MM.1S (cell line): ENCODE results near the gene UTP20.

Experiments used
- DNase-seq: peaks from one replicate; pipeline ENCODE4 v3.0.0-alpha.2; 2015
- H2AFZ ChIP-seq: fragments of 300-600 bp; sonication (generic); 2 replicates; pipeline ENCODE4 v1.6.0; 2016; ENCODE audit warnings: antibody characterized with exemption, low read length
- H3F3A ChIP-seq: fragments of 300-600 bp; sonication (generic); 2 replicates; pipeline ENCODE4 v1.6.1; 2016; ENCODE audit warnings: mild to moderate bottlenecking, antibody characterized with exemption, low read length, moderate library complexity, mixed read lengths; ENCODE audit not compliant: insufficient read depth
- H3K27ac ChIP-seq: fragments of 300-600 bp; sonication (generic); 2 replicates; pipeline ENCODE4 v1.5.1; 2016; ENCODE audit warnings: mild to moderate bottlenecking, low read length
- H3K27me3 ChIP-seq: fragments of 300-600 bp; sonication (generic); replicated peaks from 2 replicates; pipeline ENCODE4 v1.6.0; 2016; ENCODE audit warnings: low read length; ENCODE audit not compliant: insufficient read depth
- H3K36me3 ChIP-seq: fragments of 300-600 bp; sonication (generic); replicated peaks from 2 replicates; pipeline ENCODE4 v1.6.1; 2016; ENCODE audit warnings: mild to moderate bottlenecking, low read length, mixed read lengths; ENCODE audit not compliant: insufficient read depth
- H3K4me1 ChIP-seq: fragments of 300-600 bp; sonication (generic); 2 replicates; pipeline ENCODE4 v1.6.1; 2016; ENCODE audit warnings: low read length, mixed read lengths
- H3K4me2 ChIP-seq: fragments of 300-600 bp; sonication (generic); 2 replicates; pipeline ENCODE4 v1.6.0; 2016; ENCODE audit warnings: low read depth, low read length
- H3K4me3 ChIP-seq: fragments of 300-600 bp; sonication (generic); 2 replicates; pipeline ENCODE4 v1.5.1; 2016; ENCODE audit warnings: low read length, mixed read lengths
- H3K79me2 ChIP-seq: fragments of 300-600 bp; sonication (generic); 2 replicates; pipeline ENCODE4 v1.6.1; 2016; ENCODE audit warnings: mixed run types, low read length, mixed read lengths
- H3K9ac ChIP-seq: fragments of 300-600 bp; sonication (generic); 2 replicates; pipeline ENCODE4 v1.6.1; 2016; ENCODE audit warnings: low read length, mixed read lengths
- H3K9me2 ChIP-seq: fragments of 300-600 bp; sonication (generic); replicated peaks from 2 replicates; pipeline ENCODE4 v1.6.1; 2016; ENCODE audit warnings: mild to moderate bottlenecking, low read length, mixed read lengths; ENCODE audit not compliant: insufficient read depth
- H3K9me3 ChIP-seq: fragments of 300-600 bp; sonication (generic); replicated peaks from 2 replicates; pipeline ENCODE4 v1.6.1; 2016; ENCODE audit warnings: mild to moderate bottlenecking, low read length, mixed read lengths; ENCODE audit not compliant: insufficient read depth
- H4K20me1 ChIP-seq: fragments of 300-600 bp; sonication (generic); 2 replicates; pipeline ENCODE4 v1.6.1; 2016; ENCODE audit warnings: mild to moderate bottlenecking, low read length, moderate library complexity, mixed read lengths; ENCODE audit not compliant: insufficient read depth
- EZH2 ChIP-seq: fragments of 300-600 bp; sonication (generic); optimal IDR thresholded peaks from 2 replicates; pipeline ENCODE3; 2017; ENCODE audit warnings: low read depth, mild to moderate bottlenecking, antibody characterized with exemption, low read length, mixed read lengths
- EZH2phosphoT487 ChIP-seq: fragments of 300-600 bp; sonication (generic); IDR thresholded peaks from 2 replicates; pipeline ENCODE4 v1.6.1; 2018; ENCODE audit warnings: antibody characterized with exemption, low read length
- TF ChIP-seq, protein P1 (sequence below): fragments of 300-600 bp; sonication (generic); IDR thresholded peaks from 2 replicates; pipeline ENCODE4 v1.5.1; 2016; ENCODE audit warnings: antibody characterized with exemption, low read length, mixed read lengths

The UTP20 gene

GRCh38 chr12:101327051-101327450 is 47.1 kb downstream of the UTP20 start:
- Histone ChIP-seq H3K27ac (no peak overlapping the region), H3K9ac (no peak overlapping the region), H3K4me3 (no peak overlapping the region), H4K20me1 (no peaks in the 10 kb centered on the region), H3K4me2 (no peak overlapping the region), H3K36me3 (peaks cover 7% of the 10 kb centered on the region; the same call in 1 of the 2 replicates), H3K4me1 (no peaks in the 10 kb centered on the region), H3K9me2 (no peaks in the 10 kb centered on the region), H2AFZ (no peak overlapping the region), H3F3A (no peaks in the 10 kb centered on the region), H3K79me2 (no peaks in the 10 kb centered on the region), H3K9me3 (no peaks in the 10 kb centered on the region), H3K27me3 (no peaks in the 10 kb centered on the region)
- no peak for DNase-seq
- TF ChIP-seq EZH2phosphoT487 (no peak), EZH2 (no peak)
- TF ChIP-seq, protein P1, sequence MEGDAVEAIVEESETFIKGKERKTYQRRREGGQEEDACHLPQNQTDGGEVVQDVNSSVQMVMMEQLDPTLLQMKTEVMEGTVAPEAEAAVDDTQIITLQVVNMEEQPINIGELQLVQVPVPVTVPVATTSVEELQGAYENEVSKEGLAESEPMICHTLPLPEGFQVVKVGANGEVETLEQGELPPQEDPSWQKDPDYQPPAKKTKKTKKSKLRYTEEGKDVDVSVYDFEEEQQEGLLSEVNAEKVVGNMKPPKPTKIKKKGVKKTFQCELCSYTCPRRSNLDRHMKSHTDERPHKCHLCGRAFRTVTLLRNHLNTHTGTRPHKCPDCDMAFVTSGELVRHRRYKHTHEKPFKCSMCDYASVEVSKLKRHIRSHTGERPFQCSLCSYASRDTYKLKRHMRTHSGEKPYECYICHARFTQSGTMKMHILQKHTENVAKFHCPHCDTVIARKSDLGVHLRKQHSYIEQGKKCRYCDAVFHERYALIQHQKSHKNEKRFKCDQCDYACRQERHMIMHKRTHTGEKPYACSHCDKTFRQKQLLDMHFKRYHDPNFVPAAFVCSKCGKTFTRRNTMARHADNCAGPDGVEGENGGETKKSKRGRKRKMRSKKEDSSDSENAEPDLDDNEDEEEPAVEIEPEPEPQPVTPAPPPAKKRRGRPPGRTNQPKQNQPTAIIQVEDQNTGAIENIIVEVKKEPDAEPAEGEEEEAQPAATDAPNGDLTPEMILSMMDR, result no peak

DNA sequence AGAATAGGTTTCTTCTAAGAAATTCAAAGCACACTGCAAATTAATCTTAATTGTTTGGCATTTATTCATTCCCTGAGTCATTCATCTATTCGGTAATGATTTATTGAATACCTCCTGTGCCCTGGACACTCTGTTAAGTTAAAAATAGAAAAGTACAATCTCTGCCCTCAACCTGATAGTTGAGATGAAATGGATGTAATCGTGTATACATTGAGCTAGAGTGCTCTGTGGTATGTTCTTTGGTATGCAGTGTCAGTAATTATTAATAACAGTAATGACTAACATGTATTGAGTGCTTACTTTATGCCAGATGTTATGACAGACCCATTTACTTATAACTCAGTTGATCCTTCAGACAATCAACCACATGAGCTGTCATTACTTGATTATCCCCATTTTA is 47.6 kb downstream of the UTP20 start:
- no peak for DNase-seq
- peaks cover 7% of the 10 kb centered on the region; the same call in 1 of the 2 replicates for H3K36me3 ChIP-seq

GRCh38 chr12:101328917-101329316 is 49.0 kb downstream of the UTP20 start:
- H4K20me1 ChIP-seq, result no peaks in the 10 kb centered on the region
- H2AFZ ChIP-seq, result no peak overlapping the region
- H3K9me2 ChIP-seq, result no peaks in the 10 kb centered on the region
- DNase-seq, result no peak
- no peaks in the 10 kb centered on the region for H3K9me3 ChIP-seq
- H3F3A ChIP-seq, result no peaks in the 10 kb centered on the region
- H3K79me2 ChIP-seq, result no peaks in the 10 kb centered on the region
- TF ChIP-seq EZH2phosphoT487 (no peak), EZH2 (no peak)
- TF ChIP-seq, protein P1, result no peak
- no peaks in the 10 kb centered on the region for H3K27me3 ChIP-seq
- no peak overlapping the region for H3K4me2 ChIP-seq
- H3K27ac ChIP-seq, result no peak overlapping the region
- peaks cover 7% of the 10 kb centered on the region; the same call in 1 of the 2 replicates for H3K36me3 ChIP-seq
- H3K4me3 ChIP-seq, result no peak overlapping the region
- no peak overlapping the region for H3K9ac ChIP-seq
- no peaks in the 10 kb centered on the region for H3K4me1 ChIP-seq

More for the DNA sequence above, 47.6 kb downstream of the UTP20 start:
- H3K9me3 ChIP-seq, result no peaks in the 10 kb centered on the region
- no peak overlapping the region for H2AFZ ChIP-seq
- H3K79me2 ChIP-seq, result no peaks in the 10 kb centered on the region
- no peak for TF ChIP-seq EZH2phosphoT487
- no peak overlapping the region for H3K4me3 ChIP-seq
- H3K9ac ChIP-seq, result no peak overlapping the region
- no peak overlapping the region for H3K27ac ChIP-seq
- no peaks in the 10 kb centered on the region for H3K4me1 ChIP-seq
- no peaks in the 10 kb centered on the region for H4K20me1 ChIP-seq
- no peak overlapping the region for H3K4me2 ChIP-seq
- H3K27me3 ChIP-seq, result no peaks in the 10 kb centered on the region
- H3F3A ChIP-seq, result no peaks in the 10 kb centered on the region
- no peaks in the 10 kb centered on the region for H3K9me2 ChIP-seq

DNA sequence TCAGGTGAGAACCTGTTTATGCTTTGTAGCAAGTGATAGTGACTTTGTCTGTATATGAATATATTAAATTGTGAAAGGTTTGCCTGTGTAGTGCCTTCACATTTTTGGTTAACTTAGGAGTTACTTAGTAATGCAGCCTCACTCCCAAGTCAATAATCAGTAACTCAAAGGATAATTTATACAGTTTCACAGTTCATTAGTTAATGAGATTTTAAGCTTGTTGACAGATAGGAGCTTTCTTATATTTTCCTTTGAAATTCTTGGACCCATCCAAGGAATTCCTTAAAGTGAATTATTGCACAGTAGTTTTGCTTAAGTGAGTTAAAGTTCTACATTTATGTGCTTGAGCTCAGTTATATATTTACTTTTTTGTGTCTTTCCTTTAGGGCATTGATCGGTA is 50.7 kb downstream of the UTP20 start:
- no peak overlapping the region for H3K4me3 ChIP-seq
- no peaks in the 10 kb centered on the region for H3K9me2 ChIP-seq
- H4K20me1 ChIP-seq, result no peaks in the 10 kb centered on the region
- no peaks in the 10 kb centered on the region for H3K79me2 ChIP-seq
- H3K27me3 ChIP-seq, result no peaks in the 10 kb centered on the region
- no peak overlapping the region for H2AFZ ChIP-seq
- H3K4me2 ChIP-seq, result no peak overlapping the region
- no peak for TF ChIP-seq EZH2
- no peak for TF ChIP-seq EZH2phosphoT487
- TF ChIP-seq, protein P1, result no peak
- DNase-seq, result no peak
- H3K4me1 ChIP-seq, result no peaks in the 10 kb centered on the region
- no peak overlapping the region for H3K27ac ChIP-seq
- no peak overlapping the region for H3K9ac ChIP-seq
- H3K9me3 ChIP-seq, result no peaks in the 10 kb centered on the region
- H3K36me3 ChIP-seq, result peaks cover 7% of the 10 kb centered on the region; the same call in 1 of the 2 replicates
- H3F3A ChIP-seq, result no peaks in the 10 kb centered on the region
